Stimulated activated naive CD8-positive, alpha-beta T cell treated with anti-CD3 and anti-CD28 coated beads, Interleukin-15, Interleukin-2, amounts not matched to agents 100 U/mL and 50 U/mL, for 24 hours (primary cell): Measurements from ENCODE around the gene GTF3C4.
"Not testable (repeated sequence)": the region's sequence is repeated elsewhere in the genome, so short reads cannot be mapped to it uniquely, and the experiment has no call there.

Experiments used
- ATAC-seq: fragments of 150-1000 bp; cut with Tn5 transposase; one replicate; pipeline ENCODE4 v1.10.0; 2021
- DNase-seq: peaks from one replicate; pipeline ENCODE4 v3.0.0; 2021

The GTF3C4 gene

GRCh38 chr9:132702254-132702653, 32.0 kb downstream of the GTF3C4 start:
- DNase-seq, result no peak
- no peak for ATAC-seq

- ATAC-seq, result no peak
- no peak for DNase-seq
Measured at GRCh38 chr9:132703336-132703735, 33.1 kb downstream of the GTF3C4 start.

GRCh38 chr9:132708239-132708638, 38.0 kb downstream of the GTF3C4 start:
- no peak for DNase-seq
- ATAC-seq, result no peak

GRCh38 chr9:132708769-132709430, 38.6 kb downstream of the GTF3C4 start:
- ATAC-seq (no peak), DNase-seq (no peak)

- ATAC-seq, result no peak
- no peak for DNase-seq
Measured at GRCh38 chr9:132710333-132710732, 40.1 kb downstream of the GTF3C4 start.

- not testable (repeated sequence) for DNase-seq, ATAC-seq
Measured at GRCh38 chr9:132711152-132711551, 40.9 kb downstream of the GTF3C4 start.

GRCh38 chr9:132711846-132712245, 41.6 kb downstream of the GTF3C4 start:
- DNase-seq (no peak), ATAC-seq (no peak)

GRCh38 chr9:132712753-132713152, 42.5 kb downstream of the GTF3C4 start:
- ATAC-seq (no peak), DNase-seq (no peak)

- ATAC-seq (no peak), DNase-seq (no peak)
Measured at GRCh38 chr9:132716007-132716406, 45.7 kb downstream of the GTF3C4 start.

GRCh38 chr9:132717326-132717945, 47.2 kb downstream of the GTF3C4 start:
- ATAC-seq (no peak), DNase-seq (no peak)

GRCh38 chr9:132718381-132718928, 48.2 kb downstream of the GTF3C4 start:
- not testable (repeated sequence) for ATAC-seq, DNase-seq

- DNase-seq (no peak), ATAC-seq (no peak)
Measured at GRCh38 chr9:132721661-132722060, 51.4 kb downstream of the GTF3C4 start.

GRCh38 chr9:132722564-132723065, 52.4 kb downstream of the GTF3C4 start:
- ATAC-seq (no peak), DNase-seq (no peak)

GRCh38 chr9:132723809-132724208, 53.5 kb downstream of the GTF3C4 start:
- ATAC-seq (no peak), DNase-seq (no peak)

- no peak for DNase-seq
- no peak for ATAC-seq
Measured at GRCh38 chr9:132725306-132725705, 55.0 kb downstream of the GTF3C4 start.

GRCh38 chr9:132726576-132727130, 56.4 kb downstream of the GTF3C4 start:
- DNase-seq, result no peak
- no peak for ATAC-seq

GRCh38 chr9:132728071-132728470, 57.8 kb downstream of the GTF3C4 start:
- ATAC-seq (no peak), DNase-seq (no peak)

GRCh38 chr9:132728497-132728896, 58.2 kb downstream of the GTF3C4 start:
- ATAC-seq (no peak), DNase-seq (no peak)

- DNase-seq (no peak), ATAC-seq (no peak)
Measured at GRCh38 chr9:132729235-132729890, 59.1 kb downstream of the GTF3C4 start.

GRCh38 chr9:132730054-132731033, 60.1 kb downstream of the GTF3C4 start:
- DNase-seq (no peak), ATAC-seq (no peak)

GRCh38 chr9:132731230-132731629, 61.0 kb downstream of the GTF3C4 start:
- DNase-seq (no peak), ATAC-seq (no peak)
